ENCODE data around the gene VPS35L. TPM values are rescaled to one million over a fixed set of nuclear protein-coding genes. Genes with fewer than 3 reads are reported as not detected.
A peak's percentile ranks its signal among the peaks of the same experiment; 100 is the strongest.

Gene VPS35L
- total RNA-seq (2012; rRNA removed): 41.5 and 43.1 TPM in 2 replicates

- Histone ChIP-seq H3K9me3 (replicated peaks; ENCODE audit: low read length) (no peaks in the 10 kb centered on the region), H3K4me2 (ENCODE audit: low read length) (peak within 1 kb of the TSS; percentile 89), H3K9ac (ENCODE audit: low read depth, low read length) (peak within 1 kb of the TSS; percentile 99), H3K36me3 (ENCODE audit: insufficient read depth, low read length) (no peaks in the 10 kb centered on the region), H3K27me3 (ENCODE audit: control insufficient read depth, insufficient read depth, low read length) (no peaks in the 10 kb centered on the region), H3K4me1 (ENCODE audit: control insufficient read depth, insufficient read depth, low read length) (peaks cover 3% of the 10 kb centered on the region), H3K4me3 (ENCODE audit: low read length) (peak within 1 kb of the TSS; percentile 97)
Measured at GRCh38 chr16:19555186-19555937, at the start of gene VPS35L. TSS of gene VPS35L (plus strand) at chr16:19555703. CDS start at chr16:19555730, 27 bp downstream.

GRCh38 chr16:19506965-19507364 lies 48.5 kb upstream of the VPS35L start:
- peaks cover 42% of the 10 kb centered on the region for H3K36me3 ChIP-seq (ENCODE audit: insufficient read depth, low read length)
- no peaks in the 10 kb centered on the region for H3K9me3 ChIP-seq (replicated peaks; ENCODE audit: low read length)
- H3K4me3 ChIP-seq (ENCODE audit: low read length): no peak overlapping the region
- H3K9ac ChIP-seq (ENCODE audit: low read depth, low read length): no peak overlapping the region
- peaks cover 11% of the 10 kb centered on the region for H3K4me1 ChIP-seq (ENCODE audit: control insufficient read depth, insufficient read depth, low read length)
- H3K4me2 ChIP-seq (ENCODE audit: low read length): no peak overlapping the region
- H3K27me3 ChIP-seq (ENCODE audit: control insufficient read depth, insufficient read depth, low read length): no peaks in the 10 kb centered on the region

GRCh38 chr16:19507867-19508266 lies 47.6 kb upstream of the VPS35L start:
- Histone ChIP-seq H3K9me3 (replicated peaks; ENCODE audit: low read length) (no peaks in the 10 kb centered on the region), H3K36me3 (ENCODE audit: insufficient read depth, low read length) (peaks cover 35% of the 10 kb centered on the region), H3K27me3 (ENCODE audit: control insufficient read depth, insufficient read depth, low read length) (no peaks in the 10 kb centered on the region), H3K9ac (ENCODE audit: low read depth, low read length) (no peak overlapping the region), H3K4me1 (ENCODE audit: control insufficient read depth, insufficient read depth, low read length) (peaks cover 11% of the 10 kb centered on the region), H3K4me3 (ENCODE audit: low read length) (no peak overlapping the region), H3K4me2 (ENCODE audit: low read length) (no peak overlapping the region)

- Histone ChIP-seq H3K36me3 (ENCODE audit: insufficient read depth, low read length) (peaks cover 27% of the 10 kb centered on the region), H3K9ac (ENCODE audit: low read depth, low read length) (no peak overlapping the region), H3K4me1 (ENCODE audit: control insufficient read depth, insufficient read depth, low read length) (peaks cover 6% of the 10 kb centered on the region), H3K4me3 (ENCODE audit: low read length) (no peak overlapping the region), H3K27me3 (ENCODE audit: control insufficient read depth, insufficient read depth, low read length) (no peaks in the 10 kb centered on the region), H3K9me3 (replicated peaks; ENCODE audit: low read length) (no peaks in the 10 kb centered on the region), H3K4me2 (ENCODE audit: low read length) (no peak overlapping the region)
Measured at GRCh38 chr16:19512297-19512696, 43.2 kb upstream of the VPS35L start.

- Histone ChIP-seq H3K27me3 (ENCODE audit: control insufficient read depth, insufficient read depth, low read length) (no peaks in the 10 kb centered on the region), H3K4me3 (ENCODE audit: low read length) (no peak overlapping the region), H3K9ac (ENCODE audit: low read depth, low read length) (no peak overlapping the region), H3K4me2 (ENCODE audit: low read length) (no peak overlapping the region), H3K9me3 (replicated peaks; ENCODE audit: low read length) (no peaks in the 10 kb centered on the region), H3K36me3 (ENCODE audit: insufficient read depth, low read length) (peaks cover 25% of the 10 kb centered on the region), H3K4me1 (ENCODE audit: control insufficient read depth, insufficient read depth, low read length) (peaks cover 12% of the 10 kb centered on the region)
Measured at GRCh38 chr16:19513377-19514053, 42.0 kb upstream of the VPS35L start.

GRCh38 chr16:19515757-19516156 lies 39.7 kb upstream of the VPS35L start:
- H3K9ac ChIP-seq (ENCODE audit: low read depth, low read length): no peak overlapping the region
- no peaks in the 10 kb centered on the region for H3K9me3 ChIP-seq (replicated peaks; ENCODE audit: low read length)
- no peak overlapping the region for H3K4me3 ChIP-seq (ENCODE audit: low read length)
- peaks cover 19% of the 10 kb centered on the region for H3K36me3 ChIP-seq (ENCODE audit: insufficient read depth, low read length)
- H3K4me1 ChIP-seq (ENCODE audit: control insufficient read depth, insufficient read depth, low read length): peaks cover 20% of the 10 kb centered on the region
- H3K4me2 ChIP-seq (ENCODE audit: low read length): no peak overlapping the region
- H3K27me3 ChIP-seq (ENCODE audit: control insufficient read depth, insufficient read depth, low read length): no peaks in the 10 kb centered on the region

- Histone ChIP-seq H3K4me3 (ENCODE audit: low read length) (no peak overlapping the region), H3K4me1 (ENCODE audit: control insufficient read depth, insufficient read depth, low read length) (peaks cover 24% of the 10 kb centered on the region), H3K9me3 (replicated peaks; ENCODE audit: low read length) (no peaks in the 10 kb centered on the region), H3K27me3 (ENCODE audit: control insufficient read depth, insufficient read depth, low read length) (no peaks in the 10 kb centered on the region), H3K4me2 (ENCODE audit: low read length) (peak overlapping the region; percentile 14), H3K36me3 (ENCODE audit: insufficient read depth, low read length) (peaks cover 17% of the 10 kb centered on the region), H3K9ac (ENCODE audit: low read depth, low read length) (no peak overlapping the region)
Measured at GRCh38 chr16:19517424-19518089, 37.9 kb upstream of the VPS35L start.

- Histone ChIP-seq H3K9ac (ENCODE audit: low read depth, low read length) (no peak overlapping the region), H3K27me3 (ENCODE audit: control insufficient read depth, insufficient read depth, low read length) (no peaks in the 10 kb centered on the region), H3K4me1 (ENCODE audit: control insufficient read depth, insufficient read depth, low read length) (peaks cover 24% of the 10 kb centered on the region), H3K4me2 (ENCODE audit: low read length) (no peak overlapping the region), H3K4me3 (ENCODE audit: low read length) (no peak overlapping the region), H3K36me3 (ENCODE audit: insufficient read depth, low read length) (peaks cover 17% of the 10 kb centered on the region), H3K9me3 (replicated peaks; ENCODE audit: low read length) (no peaks in the 10 kb centered on the region)
Measured at GRCh38 chr16:19518388-19518787, 37.1 kb upstream of the VPS35L start.

GRCh38 chr16:19520861-19521331 lies 34.6 kb upstream of the VPS35L start:
- Histone ChIP-seq H3K4me3 (ENCODE audit: low read length) (peak overlapping the region; percentile 91), H3K4me1 (ENCODE audit: control insufficient read depth, insufficient read depth, low read length) (peaks cover 32% of the 10 kb centered on the region), H3K9me3 (replicated peaks; ENCODE audit: low read length) (no peaks in the 10 kb centered on the region), H3K4me2 (ENCODE audit: low read length) (peak overlapping the region; percentile 99), H3K36me3 (ENCODE audit: insufficient read depth, low read length) (peaks cover 9% of the 10 kb centered on the region), H3K9ac (ENCODE audit: low read depth, low read length) (peak overlapping the region; percentile 84), H3K27me3 (ENCODE audit: control insufficient read depth, insufficient read depth, low read length) (no peaks in the 10 kb centered on the region)

- Histone ChIP-seq H3K4me1 (ENCODE audit: control insufficient read depth, insufficient read depth, low read length) (peaks cover 32% of the 10 kb centered on the region), H3K4me3 (ENCODE audit: low read length) (peak within 1 kb of the TSS; percentile 91), H3K36me3 (ENCODE audit: insufficient read depth, low read length) (peaks cover under 1% of the 10 kb centered on the region), H3K4me2 (ENCODE audit: low read length) (peak within 1 kb of the TSS; percentile 99), H3K27me3 (ENCODE audit: control insufficient read depth, insufficient read depth, low read length) (no peaks in the 10 kb centered on the region), H3K9ac (ENCODE audit: low read depth, low read length) (peak within 1 kb of the TSS; percentile 84), H3K9me3 (replicated peaks; ENCODE audit: low read length) (no peaks in the 10 kb centered on the region)
Measured at GRCh38 chr16:19521471-19522396, 33.8 kb upstream of the VPS35L start, which contains the start of gene GDE1. TSS of gene GDE1 (minus strand) at chr16:19522098. CDS start at chr16:19521964, 134 bp downstream.

All from skeletal muscle satellite cell (primary cell).